GM10266 (cell line): ENCODE results near the gene IL1RAPL1.

Experiments
- DNase-seq: peaks from one replicate; pipeline ENCODE4 v3.0.0; 2012; ENCODE audit errors: extremely low spot score
- TF ChIP-seq, protein P1 (sequence below): IDR thresholded peaks from 2 replicates; pipeline ENCODE4 v1.5.1; 2012; ENCODE audit warnings: mild to moderate bottlenecking, low read depth; ENCODE audit not compliant: control insufficient read depth, insufficient read depth; ENCODE audit errors: missing control alignments

Gene IL1RAPL1

DNA sequence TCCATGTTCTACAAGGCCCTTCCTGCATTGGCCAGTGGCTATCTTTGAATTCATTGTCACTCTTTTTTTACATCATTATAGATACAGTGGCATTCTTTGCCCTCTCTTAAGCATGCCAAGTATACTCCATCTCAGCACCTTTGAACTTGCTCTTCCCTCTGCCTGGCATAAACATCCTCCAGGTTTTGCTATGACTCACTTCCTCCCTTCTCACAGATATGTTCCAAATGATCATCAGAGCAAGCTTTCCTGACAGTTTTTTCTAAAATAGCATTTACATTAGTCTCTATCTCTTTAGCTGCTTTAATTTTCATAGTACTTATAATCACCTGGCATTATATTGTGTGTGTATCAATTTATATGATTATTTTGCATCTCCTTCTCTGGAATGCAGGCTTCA, 1074.9 kb downstream of the IL1RAPL1 start:
- TF ChIP-seq, protein P1, sequence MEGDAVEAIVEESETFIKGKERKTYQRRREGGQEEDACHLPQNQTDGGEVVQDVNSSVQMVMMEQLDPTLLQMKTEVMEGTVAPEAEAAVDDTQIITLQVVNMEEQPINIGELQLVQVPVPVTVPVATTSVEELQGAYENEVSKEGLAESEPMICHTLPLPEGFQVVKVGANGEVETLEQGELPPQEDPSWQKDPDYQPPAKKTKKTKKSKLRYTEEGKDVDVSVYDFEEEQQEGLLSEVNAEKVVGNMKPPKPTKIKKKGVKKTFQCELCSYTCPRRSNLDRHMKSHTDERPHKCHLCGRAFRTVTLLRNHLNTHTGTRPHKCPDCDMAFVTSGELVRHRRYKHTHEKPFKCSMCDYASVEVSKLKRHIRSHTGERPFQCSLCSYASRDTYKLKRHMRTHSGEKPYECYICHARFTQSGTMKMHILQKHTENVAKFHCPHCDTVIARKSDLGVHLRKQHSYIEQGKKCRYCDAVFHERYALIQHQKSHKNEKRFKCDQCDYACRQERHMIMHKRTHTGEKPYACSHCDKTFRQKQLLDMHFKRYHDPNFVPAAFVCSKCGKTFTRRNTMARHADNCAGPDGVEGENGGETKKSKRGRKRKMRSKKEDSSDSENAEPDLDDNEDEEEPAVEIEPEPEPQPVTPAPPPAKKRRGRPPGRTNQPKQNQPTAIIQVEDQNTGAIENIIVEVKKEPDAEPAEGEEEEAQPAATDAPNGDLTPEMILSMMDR: no peak
- no peak for DNase-seq

DNA sequence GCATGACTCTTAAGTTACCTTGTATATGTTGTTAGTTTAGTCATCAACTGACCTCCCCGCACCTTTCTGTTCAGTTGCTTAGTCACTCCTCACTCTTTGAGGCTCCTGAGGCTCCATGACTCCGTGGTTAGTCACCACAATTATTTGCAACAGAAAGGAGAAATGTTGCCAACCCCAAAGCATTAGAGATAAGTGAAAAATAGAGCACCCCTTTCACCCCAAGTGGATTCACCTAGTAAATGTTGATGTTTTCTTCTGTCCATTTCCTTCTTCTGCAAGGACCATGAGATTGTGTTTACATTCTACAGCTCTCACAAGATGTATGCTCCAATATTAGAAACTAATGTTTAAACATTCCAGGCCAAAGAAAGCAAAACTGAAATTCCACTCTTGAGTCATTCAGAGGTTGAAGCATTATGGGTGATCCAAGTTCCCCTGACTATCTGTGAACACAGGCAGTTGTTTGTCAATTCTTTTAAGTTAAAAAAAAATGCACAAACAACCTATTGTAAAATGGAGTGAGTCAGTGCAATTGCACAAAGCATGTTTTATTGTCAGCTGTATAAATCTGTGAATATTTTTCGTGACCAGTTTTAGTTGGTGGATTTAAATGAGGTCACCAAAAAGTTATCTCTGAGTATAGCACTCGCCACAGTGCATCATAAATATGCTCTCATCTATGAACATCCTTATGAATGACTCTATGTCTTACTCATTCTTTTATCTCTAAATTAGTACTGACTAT, 1075.7 kb downstream of the IL1RAPL1 start:
- DNase-seq: no peak
- TF ChIP-seq, protein P1: no peak

DNA sequence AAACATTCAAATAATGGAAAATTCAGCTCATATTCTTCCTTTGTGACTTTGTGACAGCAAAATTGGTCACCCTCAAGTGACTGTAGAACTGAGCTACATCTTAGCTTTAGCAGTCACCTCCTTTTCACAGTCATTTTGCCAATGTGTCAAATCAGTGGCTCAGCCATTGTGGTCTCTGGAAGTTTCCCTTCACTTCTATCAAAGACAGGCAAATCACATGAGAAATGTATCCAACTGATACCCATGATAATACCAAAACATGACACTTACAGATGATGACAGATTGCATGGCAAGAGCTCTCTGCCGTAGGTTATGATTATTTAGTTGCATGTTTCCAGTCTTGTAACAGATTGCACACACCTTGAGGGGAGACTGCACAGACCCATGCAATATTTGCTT, 1078.3 kb downstream of the IL1RAPL1 start:
- DNase-seq: no peak
- TF ChIP-seq, protein P1: no peak

DNA sequence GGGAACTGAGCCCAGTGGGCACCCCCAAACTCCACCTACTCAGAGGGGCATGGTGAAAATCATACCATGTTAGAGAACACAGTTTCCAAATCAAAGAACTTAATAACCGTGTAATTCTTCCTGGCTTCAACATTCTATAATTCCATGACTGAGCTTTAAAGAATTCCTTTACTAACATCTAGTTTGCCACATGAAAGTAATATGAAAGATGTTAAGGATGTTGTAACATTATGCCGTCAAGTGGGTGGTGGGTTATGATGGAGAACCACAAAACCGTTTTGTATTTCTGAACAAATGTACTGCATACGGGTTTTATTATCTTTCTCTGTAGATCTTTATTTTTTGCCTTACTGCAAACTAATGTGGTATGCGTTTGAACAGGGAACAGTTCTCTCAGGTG, 1079.1 kb downstream of the IL1RAPL1 start:
- no peak for DNase-seq
- TF ChIP-seq, protein P1: no peak

DNA sequence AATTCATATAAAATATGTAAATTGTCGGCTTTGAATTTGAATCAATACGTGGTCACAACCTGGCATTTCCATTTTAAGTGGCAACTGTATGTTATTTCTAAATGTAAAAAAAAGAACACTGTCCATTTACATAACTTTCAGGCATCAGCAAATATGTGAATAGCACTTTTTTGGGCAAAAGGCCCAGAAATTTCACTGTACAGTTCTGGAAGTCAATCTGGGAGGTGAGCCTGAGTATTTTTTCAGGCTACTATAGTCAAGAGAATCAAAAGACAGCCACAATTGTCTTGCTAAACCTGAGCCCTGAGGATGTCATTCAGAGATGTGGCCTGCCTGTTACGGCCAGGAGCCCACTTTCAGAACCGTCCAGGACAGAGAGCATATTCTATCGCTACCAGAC, 1084.2 kb downstream of the IL1RAPL1 start:
- DNase-seq: no peak
- TF ChIP-seq, protein P1: no peak

DNA sequence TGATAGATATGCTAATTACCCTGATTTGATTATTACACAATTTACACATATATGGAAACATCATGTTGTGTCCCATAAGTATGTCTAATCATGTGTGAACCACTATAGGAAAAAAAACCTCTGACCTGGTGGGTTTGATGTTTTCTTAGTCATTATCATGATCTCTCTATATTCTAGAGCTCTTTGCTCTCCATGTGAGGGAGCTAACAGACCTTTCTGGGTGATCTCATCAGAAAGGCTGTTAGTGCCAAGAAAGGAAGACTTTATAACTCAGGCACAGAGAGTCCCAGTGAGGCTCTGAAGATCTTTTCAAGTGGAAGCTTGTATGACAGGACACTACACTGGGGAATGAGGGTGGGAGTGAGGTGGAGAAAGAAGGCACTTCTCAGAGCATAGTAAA, 1100.4 kb downstream of the IL1RAPL1 start:
- DNase-seq: no peak

DNA sequence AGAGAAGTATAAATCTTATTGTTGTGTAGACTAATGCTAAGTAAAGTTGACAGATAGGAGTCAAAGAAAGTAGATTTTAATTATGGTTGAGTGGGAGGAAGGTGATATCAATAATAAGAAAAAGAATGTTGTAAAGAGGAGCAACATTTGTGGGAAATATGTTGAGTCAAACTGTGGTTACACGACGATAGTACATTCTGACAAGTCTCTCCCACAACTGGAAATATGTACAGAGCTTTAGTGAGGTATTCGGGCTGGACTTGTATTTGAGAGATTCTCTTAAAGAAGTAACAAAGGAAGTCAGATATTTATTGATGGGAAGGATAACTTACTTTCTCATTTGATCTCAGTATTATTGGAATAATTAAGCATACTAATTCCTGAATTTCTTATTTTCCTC, 1102.8 kb downstream of the IL1RAPL1 start:
- TF ChIP-seq, protein P1: no peak
- DNase-seq: no peak

More for the DNA sequence above, 1100.4 kb downstream of the IL1RAPL1 start:
- TF ChIP-seq, protein P1: no peak
